ENCODE results near the gene ORM1. TPM values are rescaled to one million over a fixed set of nuclear protein-coding genes. Genes with fewer than 3 reads are reported as not detected.

Gene ORM1
- total and polyA plus RNA-seq, 10 of the 15 experiments (the other 5 are each of a cell fraction or from before 2014, with no cell fraction given) = 4.4 TPM; not detected in 9

GRCh38 chr9:114370251-114370967 lies 47.5 kb downstream of the ORM1 start (continued):
- TF ChIP-seq PML (IDR thresholded peaks at IDR 0.05; ENCODE audit: low read length) = no peak
- TF ChIP-seq KLF5 (IDR thresholded peaks at IDR 0.05; ENCODE audit: partially characterized antibody) = no peak
- TF ChIP-seq ZNF384 (IDR thresholded peaks at IDR 0.05; ENCODE audit: borderline replicate concordance, low read depth, low read length) = no peak
- TF ChIP-seq BCL3 (IDR thresholded peaks at IDR 0.05; ENCODE audit: borderline replicate concordance, insufficient read depth, low read depth, low read length, poor library complexity, severe bottlenecking) = no peak

- BruUV-seq (replicated peaks) = no TSS peak
- H3K36me3 ChIP-seq (ENCODE audit: control insufficient read depth in 2 of 2, insufficient read depth in 2 of 2, low read length in 1 of 2) = peaks cover 39 to 43% of the 10 kb centered on the region in 2 experiments
- RAD21 ChIA-PET (ENCODE audit: unreplicated experiment) = interaction anchor here (0.5 to 12.9 kb wide), 5 partner anchors 16 to 34 kb away, joined by 3 to 251 read pairs (median 3); partner anchors contain the start of gene AKNA
These were observed 48.0 kb downstream of the ORM1 start for GRCh38 chr9:114370968-114371320.

More at GRCh38 chr9:114370968-114371320, 48.0 kb downstream of the ORM1 start:
- intact Hi-C loops (cut with micrococcal nuclease; ENCODE audit: unreplicated experiment) = no loop called here
- DNase-seq (ENCODE audit: low read depth, low spot score) (no peak), FAIRE-seq (no peak), ATAC-seq (no peak)
- Histone ChIP-seq H3K4me1 (ENCODE audit: control insufficient read depth, insufficient read depth, low read length) (peaks cover 75% of the 10 kb centered on the region), H3K27me3 (replicated peaks in 1 of 2; ENCODE audit: control insufficient read depth in 2 of 2, insufficient read depth in 2 of 2, low read length in 1 of 2) (no peaks in the 10 kb centered on the region), H3K27ac (ENCODE audit: control insufficient read depth, insufficient read depth) (peak overlapping the region; percentile 99), H3K4me2 (ENCODE audit: control insufficient read depth, insufficient read depth) (no peak overlapping the region), H3K4me3 (no peak overlapping the region), H2AFZ (ENCODE audit: control insufficient read depth, low read depth, low read length) (no peak overlapping the region), H3K9ac (ENCODE audit: control insufficient read depth, insufficient read depth, low read length) (no peak overlapping the region), H4K20me1 (ENCODE audit: control insufficient read depth, insufficient read depth) (no peaks in the 10 kb centered on the region), H3K9me3 (replicated peaks; ENCODE audit: control insufficient read depth, insufficient read depth, low read length) (no peaks in the 10 kb centered on the region), H3K79me2 (ENCODE audit: control insufficient read depth, insufficient read depth, low read length) (peaks cover 42% of the 10 kb centered on the region)
- POLR2A ChIA-PET = interaction anchor here (0.6 to 13.2 kb wide), 5 partner anchors 8 to 131 kb away, joined by 3 to 312 read pairs (median 4); partner anchors contain the start of gene AKNA
- SMC1A ChIA-PET (ENCODE audit: uncharacterized antibody, unreplicated experiment) = interaction anchor here (1.0 to 13.9 kb wide), 3 partner anchors 16 to 28 kb away, joined by 3 to 327 read pairs (median 3); partner anchors contain the start of gene AKNA
- in situ Hi-C loops (cut with MboI) = no loop called here
- TF ChIP-seq POLR2A (IDR thresholded peaks at IDR 0.05; ENCODE audit: low read depth, low read length) (0 out of 2 replicates have a peak, but pooled peaks have one; percentile 5), NKRF (conservative IDR thresholded peaks at IDR 0.05) (no peak)
- CTCF ChIA-PET = interaction anchor here (0.9 to 3.9 kb wide), 2 partner anchors 14 to 26 kb away, joined by 3 to 48 read pairs; partner anchors contain the start of gene AKNA
- WGBS (ENCODE audit: insufficient coverage, insufficient replicate concordance, low lambda C conversion rate, missing lambda C conversion rate) = 59% methylated on average over 4 of the region's 4 CpGs

All from GM12878 (cell line).